RWPE2 (cell line): ENCODE measurements around the gene SEC23B.

ENCODE experiments used
- ATAC-seq: fragments of 200-7000 bp; cut with Tn5 transposase; 3 replicates; pipeline ENCODE4 v1.9.1; 2021; ENCODE audit warnings: low read depth
- DNase-seq: peaks from one replicate; pipeline ENCODE4 v3.0.0-alpha.2; 2020; ENCODE audit warnings: low spot score
- H3K27ac ChIP-seq: fragments of 450-650 bp; 2 replicates; pipeline ENCODE4 v1.5.1; 2017; ENCODE audit warnings: mild to moderate bottlenecking; ENCODE audit not compliant: poor library complexity, severe bottlenecking
- H3K27me3 ChIP-seq: fragments of 250-450 bp; sonication (Bioruptor Pico); 2 replicates; pipeline ENCODE4 v1.5.1; 2021; ENCODE audit warnings: mild to moderate bottlenecking, moderate library complexity; ENCODE audit not compliant: insufficient read depth, poor library complexity, severe bottlenecking
- H3K36me3 ChIP-seq: fragments of 250-450 bp; sonication (Bioruptor Pico); 2 replicates; pipeline ENCODE4 v1.5.1; 2020; ENCODE audit warnings: low read depth, mild to moderate bottlenecking, moderate library complexity
- H3K4me1 ChIP-seq: fragments of 250-450 bp; sonication (Bioruptor Pico); 2 replicates; pipeline ENCODE4 v1.5.1; 2021; ENCODE audit warnings: mild to moderate bottlenecking, moderate library complexity; ENCODE audit not compliant: insufficient read depth, poor library complexity, severe bottlenecking
- H3K4me3 ChIP-seq: fragments of 250-450 bp; sonication (Bioruptor Pico); 2 replicates; pipeline ENCODE4 v1.5.1; 2021; ENCODE audit warnings: mild to moderate bottlenecking, moderate library complexity; ENCODE audit not compliant: severe bottlenecking
- H3K9me3 ChIP-seq: fragments of 250-450 bp; sonication (Bioruptor Pico); 2 replicates; pipeline ENCODE4 v1.5.1; 2021; ENCODE audit warnings: mild to moderate bottlenecking, moderate library complexity; ENCODE audit not compliant: severe bottlenecking
- CTCF ChIP-seq: fragments of 450-650 bp; IDR thresholded peaks from one replicate; pipeline ENCODE4 v1.5.1; 2017; ENCODE audit warnings: mild to moderate bottlenecking, moderate library complexity; ENCODE audit not compliant: poor library complexity, severe bottlenecking

Gene SEC23B

GRCh38 chr20:18578581-18578980 lies 70.8 kb downstream of the SEC23B start:
- H3K4me1 ChIP-seq, result no peaks in the 10 kb centered on the region
- H3K36me3 ChIP-seq, result no peaks in the 10 kb centered on the region
- no peaks in the 10 kb centered on the region for H3K9me3 ChIP-seq
- H3K27me3 ChIP-seq, result no peaks in the 10 kb centered on the region
- no peak overlapping the region for H3K27ac ChIP-seq
- ATAC-seq, result no peak
- H3K4me3 ChIP-seq, result no peak overlapping the region
- no peak for TF ChIP-seq CTCF
- DNase-seq, result no peak

GRCh38 chr20:18580012-18580411 lies 72.3 kb downstream of the SEC23B start:
- no peaks in the 10 kb centered on the region for H3K27me3 ChIP-seq
- H3K4me3 ChIP-seq, result no peak overlapping the region
- no peaks in the 10 kb centered on the region for H3K9me3 ChIP-seq
- no peaks in the 10 kb centered on the region for H3K36me3 ChIP-seq
- ATAC-seq (no peak), DNase-seq (no peak)
- no peak overlapping the region for H3K27ac ChIP-seq
- TF ChIP-seq CTCF, result no peak
- H3K4me1 ChIP-seq, result no peaks in the 10 kb centered on the region

GRCh38 chr20:18585134-18585533 lies 77.4 kb downstream of the SEC23B start:
- DNase-seq, result no peak
- Histone ChIP-seq H3K4me3 (no peak overlapping the region), H3K27me3 (no peaks in the 10 kb centered on the region), H3K27ac (no peak overlapping the region), H3K9me3 (no peaks in the 10 kb centered on the region), H3K4me1 (peaks cover 10% of the 10 kb centered on the region), H3K36me3 (no peaks in the 10 kb centered on the region)
- TF ChIP-seq CTCF, result no peak
- peak; percentile 35; the same call in 2 of the 3 replicates for ATAC-seq

- no peaks in the 10 kb centered on the region for H3K9me3 ChIP-seq
- peaks cover 10% of the 10 kb centered on the region for H3K4me1 ChIP-seq
- DNase-seq, result peak; percentile 94
- H3K4me3 ChIP-seq, result peak within 1 kb of the TSS; percentile 77
- H3K27me3 ChIP-seq, result no peaks in the 10 kb centered on the region
- TF ChIP-seq CTCF, result peak; percentile 86
- peak; percentile 88 for ATAC-seq
- H3K27ac ChIP-seq, result peak within 1 kb of the TSS; percentile 56
- no peaks in the 10 kb centered on the region for H3K36me3 ChIP-seq
Observed at GRCh38 chr20:18587665-18588573, 80.2 kb downstream of the SEC23B start, which contains the start of gene DTD1. TSS of gene DTD1 (plus strand) at chr20:18588054. CDS start at chr20:18588073, 19 bp downstream.

GRCh38 chr20:18588574-18588933 lies 80.8 kb downstream of the SEC23B start:
- ATAC-seq, result no peak

More at GRCh38 chr20:18588574-18588933, 80.8 kb downstream of the SEC23B start:
- no peak for TF ChIP-seq CTCF
- Histone ChIP-seq H3K4me1 (peaks cover 10% of the 10 kb centered on the region), H3K27me3 (no peaks in the 10 kb centered on the region), H3K9me3 (no peaks in the 10 kb centered on the region), H3K27ac (peak overlapping the region; percentile 56), H3K36me3 (no peaks in the 10 kb centered on the region), H3K4me3 (peak overlapping the region; percentile 77)
- no peak for DNase-seq
